ENCODE data around the gene EPS8L2.

EPS8L2 gene

DNA sequence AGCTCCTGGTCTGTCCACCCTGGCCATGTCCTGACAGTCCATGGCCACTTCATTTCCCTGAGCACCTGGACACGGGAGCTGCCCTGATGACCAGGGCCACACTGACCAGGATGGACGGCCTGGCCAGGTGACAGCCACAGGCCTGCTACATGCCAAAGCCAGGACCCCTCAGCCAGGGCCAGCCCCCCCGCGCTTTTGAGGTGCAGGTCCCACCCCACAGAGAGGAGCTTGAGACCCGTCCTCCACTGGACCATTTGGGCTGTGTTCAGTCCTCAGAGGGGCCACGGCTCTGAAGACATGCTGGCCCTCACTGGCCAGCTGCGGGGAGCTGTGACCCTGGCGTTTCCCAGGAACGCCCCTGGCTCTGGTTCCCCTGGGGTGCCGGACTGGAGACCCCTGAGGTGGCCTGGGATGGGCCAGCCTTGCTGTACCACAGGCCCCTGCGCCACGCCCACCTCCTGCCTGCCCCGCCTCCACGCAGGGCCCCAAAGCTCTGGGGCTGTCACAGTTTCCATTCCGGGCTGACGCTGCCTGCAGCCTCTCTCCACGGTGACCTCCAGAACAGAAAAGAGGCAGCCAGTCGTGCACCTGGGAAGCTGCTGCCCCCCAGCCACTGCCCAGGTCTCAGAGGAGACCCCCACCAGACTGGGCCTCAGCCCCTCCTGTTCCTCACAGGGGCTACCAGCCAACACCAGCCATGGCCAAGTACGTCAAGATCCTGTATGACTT is 18.2 kb downstream of the EPS8L2 start:
- Histone ChIP-seq H3K27ac (no peak overlapping the region), H3K27me3 (peaks cover 0 to 72% of the 10 kb centered on the region in 2 donors), H3K4me3 (no peak overlapping the region), H3K9me3 (no peaks in the 10 kb centered on the region), H3K36me3 (peaks cover 0 to 44% (median 0%) of the 10 kb centered on the region in 3 donors), H3K4me1 (peaks cover 0 to 60% (median 50%) of the 10 kb centered on the region in 4 donors)
- no peak for DNase-seq
- TF ChIP-seq CTCF (IDR thresholded peaks at IDR 0.05) = no peak
- intact Hi-C loops (cut with DNase I; ENCODE audit: low total_unique reads) = loop anchor here (5.0 kb wide), 1 partner anchor 62 kb away; no protein-coding TSS in a partner anchor

DNA sequence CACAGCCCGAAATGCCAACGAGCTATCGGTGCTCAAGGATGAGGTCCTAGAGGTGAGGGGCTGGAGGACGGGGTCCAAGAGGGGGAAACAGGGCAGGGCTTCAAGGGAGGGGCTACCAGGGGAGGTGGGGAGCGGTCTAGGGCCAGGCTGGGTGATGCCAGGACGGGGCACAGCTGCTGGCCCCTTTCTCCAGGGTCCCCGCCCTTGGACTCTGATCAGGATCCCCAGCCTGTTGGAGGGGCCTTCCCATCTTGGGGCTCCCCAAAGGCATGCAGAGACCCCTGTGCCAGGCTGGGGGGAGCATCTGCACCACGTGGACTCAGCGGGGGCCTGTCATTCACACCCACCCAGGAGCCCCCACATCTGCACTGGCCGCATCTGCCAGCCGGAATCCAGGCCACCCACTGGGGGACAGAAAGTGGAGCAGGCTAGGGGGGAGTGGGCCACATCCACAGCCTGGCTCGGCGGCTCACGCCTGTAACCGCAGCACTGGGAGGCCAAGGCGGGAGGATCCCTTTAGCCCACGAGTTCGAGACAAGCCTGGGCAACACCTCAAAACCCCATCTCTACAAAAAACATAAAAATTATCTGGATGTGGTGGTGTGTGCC is 18.9 kb downstream of the EPS8L2 start:
- no peak for DNase-seq
- Histone ChIP-seq H3K27me3 (peaks cover 0 to 65% of the 10 kb centered on the region in 2 donors), H3K27ac (no peak overlapping the region), H3K4me3 (no peak overlapping the region), H3K9me3 (no peaks in the 10 kb centered on the region), H3K4me1 (peaks cover 0 to 64% (median 50%) of the 10 kb centered on the region in 4 donors), H3K36me3 (peaks cover 0 to 44% (median 0%) of the 10 kb centered on the region in 3 donors)
- TF ChIP-seq CTCF (IDR thresholded peaks at IDR 0.05) = no peak
- intact Hi-C loops (cut with DNase I; ENCODE audit: low total_unique reads) = loop anchor here (5.0 kb wide), 1 partner anchor 63 kb away; no protein-coding TSS in a partner anchor

- peak overlapping the region; percentile 21 to 24 for H3K4me3 ChIP-seq
- H3K9me3 ChIP-seq = no peaks in the 10 kb centered on the region
- intact Hi-C loops (cut with DNase I; ENCODE audit: low total_unique reads) = no loop called here
- peaks cover 0 to 59% (median 46%) of the 10 kb centered on the region in 4 donors for H3K4me1 ChIP-seq
- H3K27me3 ChIP-seq = peaks cover 0 to 59% of the 10 kb centered on the region in 2 donors
- H3K36me3 ChIP-seq = peaks cover 0 to 36% (median 0%) of the 10 kb centered on the region in 3 donors
- peak overlapping the region in 1 of 2 donors; percentile 66 for H3K27ac ChIP-seq
- no peak for DNase-seq
- no peak for TF ChIP-seq CTCF (IDR thresholded peaks at IDR 0.05)
These were observed 19.7 kb downstream of the EPS8L2 start for GRCh38 chr11:725624-726202.

DNA sequence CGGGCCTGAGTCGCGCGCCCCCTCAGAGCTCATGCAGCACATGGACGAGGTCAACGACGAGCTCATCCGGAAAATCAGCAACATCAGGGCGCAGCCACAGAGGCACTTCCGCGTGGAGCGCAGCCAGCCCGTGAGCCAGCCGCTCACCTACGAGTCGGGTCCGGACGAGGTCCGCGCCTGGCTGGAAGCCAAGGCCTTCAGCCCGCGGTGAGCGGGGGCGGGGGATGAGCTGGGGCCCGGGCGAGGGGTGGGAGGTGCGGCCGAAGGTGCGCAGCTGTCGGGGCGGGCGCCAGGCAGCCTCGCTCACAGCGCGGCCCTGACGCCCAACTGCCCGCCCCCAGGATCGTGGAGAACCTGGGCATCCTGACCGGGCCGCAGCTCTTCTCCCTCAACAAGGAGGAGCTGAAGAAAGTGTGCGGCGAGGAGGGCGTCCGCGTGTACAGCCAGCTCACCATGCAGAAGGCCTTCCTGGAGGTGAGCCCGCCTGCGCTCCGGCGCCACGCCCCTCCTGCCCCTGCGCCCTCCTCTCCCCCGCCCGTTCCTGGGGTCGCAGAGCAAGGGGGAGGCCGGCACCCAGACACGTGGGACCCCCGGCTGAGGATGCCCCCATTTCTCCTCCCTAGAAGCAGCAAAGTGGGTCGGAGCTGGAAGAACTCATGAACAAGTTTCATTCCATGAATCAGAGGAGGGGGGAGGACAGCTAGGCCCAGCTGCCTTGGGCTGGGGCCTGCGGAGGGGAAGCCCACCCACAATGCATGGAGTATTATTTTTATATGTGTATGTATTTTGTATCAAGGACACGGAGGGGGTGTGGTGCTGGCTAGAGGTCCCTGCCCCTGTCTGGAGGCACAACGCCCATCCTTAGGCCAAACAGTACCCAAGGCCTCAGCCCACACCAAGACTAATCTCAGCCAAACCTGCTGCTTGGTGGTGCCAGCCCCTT is 20.5 kb downstream of the EPS8L2 start:
- DNase-seq = peak in 1 of 2 donors; percentile 69
- intact Hi-C loops (cut with DNase I; ENCODE audit: low total_unique reads) = no loop called here
- Histone ChIP-seq H3K4me1 (peaks cover 0 to 52% (median 38%) of the 10 kb centered on the region in 4 donors), H3K36me3 (peaks cover 0 to 28% (median 0%) of the 10 kb centered on the region in 3 donors), H3K4me3 (peak overlapping the region; percentile 21 to 24), H3K9me3 (no peaks in the 10 kb centered on the region), H3K27ac (peak overlapping the region; percentile 57 to 66), H3K27me3 (peaks cover 0 to 59% of the 10 kb centered on the region in 2 donors)
- TF ChIP-seq CTCF (IDR thresholded peaks at IDR 0.05) = no peak

DNA sequence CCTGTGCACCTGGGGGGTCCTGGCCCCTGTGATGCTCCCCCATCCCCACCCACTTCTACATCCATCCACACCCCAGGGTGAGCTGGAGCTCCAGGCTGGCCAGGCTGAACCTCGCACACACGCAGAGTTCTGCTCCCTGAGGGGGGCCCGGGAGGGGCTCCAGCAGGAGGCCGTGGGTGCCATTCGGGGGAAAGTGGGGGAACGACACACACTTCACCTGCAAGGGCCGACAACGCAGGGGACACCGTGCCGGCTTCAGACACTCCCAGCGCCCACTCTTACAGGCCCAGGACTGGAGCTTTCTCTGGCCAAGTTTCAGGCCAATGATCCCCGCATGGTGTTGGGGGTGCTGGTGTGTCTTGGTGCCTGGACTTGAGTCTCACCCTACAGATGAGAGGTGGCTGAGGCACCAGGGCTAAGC is 21.3 kb downstream of the EPS8L2 start:
- Histone ChIP-seq H3K27ac (peak overlapping the region; percentile 57 to 66), H3K9me3 (no peaks in the 10 kb centered on the region), H3K4me1 (peaks cover 0 to 46% (median 32%) of the 10 kb centered on the region in 4 donors), H3K36me3 (peaks cover 0 to 20% (median 0%) of the 10 kb centered on the region in 3 donors), H3K4me3 (no peak overlapping the region), H3K27me3 (peaks cover 0 to 58% of the 10 kb centered on the region in 2 donors)
- peak in 1 of 2 donors; percentile 67 for DNase-seq
- intact Hi-C loops (cut with DNase I; ENCODE audit: low total_unique reads) = no loop called here
- no peak for TF ChIP-seq CTCF (IDR thresholded peaks at IDR 0.05)
